SW 1271 (cell line): ENCODE data around the gene AP2M1.

Source experiments
- DNase-seq, 2 experiments: peaks; one replicate each; lab custom pipeline; 2025; lab: John Stamatoyannopoulos, UW

AP2M1 gene

GRCh38 chr3:184180165-184180564 is 5.5 kb downstream of the AP2M1 start:
- no peak for DNase-seq

GRCh38 chr3:184181596-184181995 is 6.9 kb downstream of the AP2M1 start:
- DNase-seq, result no peak

- DNase-seq, result no peak
These were observed 9.0 kb downstream of the AP2M1 start for GRCh38 chr3:184183679-184184078.

- no peak for DNase-seq
These were observed 10.0 kb downstream of the AP2M1 start for GRCh38 chr3:184184546-184185230.

- DNase-seq, result peak; percentile 94 to 98
These were observed 11.0 kb downstream of the AP2M1 start for GRCh38 chr3:184185461-184186183.

- DNase-seq, result no peak
These were observed 11.7 kb downstream of the AP2M1 start, which contains the start of gene ABCF3 for GRCh38 chr3:184186184-184186901. Gene ABCF3 (plus strand): TSS chr3:184186199. CDS start chr3:184186208, 9 bp downstream.

GRCh38 chr3:184186902-184187207 is 12.2 kb downstream of the AP2M1 start:
- no peak for DNase-seq

GRCh38 chr3:184188080-184188479 is 13.4 kb downstream of the AP2M1 start:
- no peak for DNase-seq

GRCh38 chr3:184189421-184189820 is 14.8 kb downstream of the AP2M1 start:
- DNase-seq, result no peak

- no peak for DNase-seq
These were observed 18.2 kb downstream of the AP2M1 start for GRCh38 chr3:184192889-184193288.

GRCh38 chr3:184193991-184194539 is 19.4 kb downstream of the AP2M1 start:
- DNase-seq, result no peak

GRCh38 chr3:184196536-184196935 is 21.9 kb downstream of the AP2M1 start:
- DNase-seq, result no peak

GRCh38 chr3:184198509-184198908 is 23.9 kb downstream of the AP2M1 start:
- DNase-seq, result no peak

- DNase-seq, result no peak
These were observed 26.2 kb downstream of the AP2M1 start for GRCh38 chr3:184200825-184201224.

- DNase-seq, result no peak
These were observed 28.9 kb downstream of the AP2M1 start for GRCh38 chr3:184203526-184203925.

- DNase-seq, result no peak
These were observed 34.7 kb downstream of the AP2M1 start for GRCh38 chr3:184209146-184209923.

- DNase-seq, result no peak
These were observed 36.6 kb downstream of the AP2M1 start for GRCh38 chr3:184211297-184211696.

- no peak for DNase-seq
These were observed 37.1 kb downstream of the AP2M1 start for GRCh38 chr3:184211718-184212117.

- no peak for DNase-seq
These were observed 44.2 kb downstream of the AP2M1 start for GRCh38 chr3:184218814-184219213.

- DNase-seq, result no peak
These were observed 47.9 kb downstream of the AP2M1 start for GRCh38 chr3:184222521-184222920.

GRCh38 chr3:184223946-184224345 is 49.3 kb downstream of the AP2M1 start:
- no peak for DNase-seq

- DNase-seq, result peak; percentile 14 to 43
These were observed 52.9 kb downstream of the AP2M1 start for GRCh38 chr3:184227481-184227935.
